Neutrophil (primary cell): ENCODE results near the gene PSME2.

Experiments used
- H3K27ac ChIP-seq: fragments of 200-600 bp; sonication (generic); 2 replicates; pipeline ENCODE4 v1.5.1; 2016; ENCODE audit warnings: mild to moderate bottlenecking, moderate library complexity
- H3K27me3 ChIP-seq: fragments of 200-600 bp; sonication (generic); 2 replicates; pipeline ENCODE4 v1.6.0; 2016; ENCODE audit warnings: mild to moderate bottlenecking
- H3K36me3 ChIP-seq: fragments of 200-600 bp; sonication (generic); 2 replicates; pipeline ENCODE4 v1.5.1; 2017
- H3K4me1 ChIP-seq, 2 experiments: fragments of 200-600 bp in 1 of 2; sonication (generic) in 1 of 2; 1 replicate in 1 of 2; 2 replicates in 1 of 2; pipeline versions ENCODE4 v1.5.1 to v1.6.1; 2013 to 2016; ENCODE audit warnings: low read depth in 1 of 2, low read length in 1 of 2, mild to moderate bottlenecking in 1 of 2, moderate library complexity in 1 of 2; ENCODE audit not compliant: control insufficient read depth in 1 of 2, insufficient read depth in 1 of 2
- H3K4me3 ChIP-seq, 2 experiments: fragments of 200-600 bp in 1 of 2; sonication (generic) in 1 of 2; 1 replicate in 1 of 2; 2 replicates in 1 of 2; pipeline ENCODE4 v1.5.1; 2013 to 2016; ENCODE audit warnings: low read depth in 1 of 2, low read length in 1 of 2, mild to moderate bottlenecking in 1 of 2, moderate library complexity in 1 of 2
- H3K9me3 ChIP-seq: fragments of 200-600 bp; sonication (generic); 2 replicates; pipeline ENCODE4 v1.5.1; 2016
- CTCF ChIP-seq: fragments of 200-600 bp; sonication (generic); IDR thresholded peaks from 2 replicates; pipeline ENCODE4 v1.5.1; 2016; ENCODE audit warnings: antibody characterized with exemption

The PSME2 gene

GRCh38 chr14:24145690-24146452 lies 539 bp downstream of the PSME2 start:
- H3K9me3 ChIP-seq, result no peaks in the 10 kb centered on the region
- no peaks in the 10 kb centered on the region for H3K27me3 ChIP-seq
- peaks cover 24% of the 10 kb centered on the region for H3K36me3 ChIP-seq
- peaks cover 46% of the 10 kb centered on the region in 2 experiments for H3K4me1 ChIP-seq
- H3K4me3 ChIP-seq, result peak overlapping the region; percentile 90 to 99
- H3K27ac ChIP-seq, result peak overlapping the region; percentile 97
- TF ChIP-seq CTCF, result no peak

- Histone ChIP-seq H3K27me3 (no peaks in the 10 kb centered on the region), H3K27ac (peak overlapping the region; percentile 97), H3K36me3 (peaks cover 18% of the 10 kb centered on the region), H3K4me3 (peak overlapping the region in 1 of 2 experiments; percentile 99), H3K9me3 (no peaks in the 10 kb centered on the region), H3K4me1 (peaks cover 52 to 53% of the 10 kb centered on the region in 2 experiments)
- no peak for TF ChIP-seq CTCF
Observed at GRCh38 chr14:24145219-24145618, 1.2 kb downstream of the PSME2 start.

GRCh38 chr14:24144451-24144850 lies 2.0 kb downstream of the PSME2 start:
- Histone ChIP-seq H3K4me3 (no peak overlapping the region), H3K36me3 (peaks cover 13% of the 10 kb centered on the region), H3K9me3 (no peaks in the 10 kb centered on the region), H3K4me1 (peaks cover 54 to 55% of the 10 kb centered on the region in 2 experiments), H3K27ac (no peak overlapping the region), H3K27me3 (no peaks in the 10 kb centered on the region)
- no peak for TF ChIP-seq CTCF

- Histone ChIP-seq H3K36me3 (peaks cover 13% of the 10 kb centered on the region), H3K27ac (no peak overlapping the region), H3K4me1 (peaks cover 47 to 49% of the 10 kb centered on the region in 2 experiments), H3K27me3 (no peaks in the 10 kb centered on the region), H3K4me3 (no peak overlapping the region), H3K9me3 (no peaks in the 10 kb centered on the region)
- TF ChIP-seq CTCF, result no peak
Observed at GRCh38 chr14:24143511-24143910, 2.9 kb downstream of the PSME2 start.

- no peaks in the 10 kb centered on the region for H3K9me3 ChIP-seq
- H3K36me3 ChIP-seq, result peaks cover 27% of the 10 kb centered on the region
- H3K4me1 ChIP-seq, result peaks cover 50 to 55% of the 10 kb centered on the region in 2 experiments
- H3K27ac ChIP-seq, result peak within 1 kb of the TSS; percentile 86
- peak; percentile 93 for TF ChIP-seq CTCF
- peak within 1 kb of the TSS; percentile 66 to 83 for H3K4me3 ChIP-seq
- no peaks in the 10 kb centered on the region for H3K27me3 ChIP-seq
Observed at GRCh38 chr14:24141097-24141880, 5.1 kb downstream of the PSME2 start, which contains the start of gene EMC9. Gene EMC9, minus strand, starts transcription at chr14:24141591. Its CDS starts 287 bp downstream, at chr14:24141304.
